BLaER1 treated with 17β-estradiol and CSF1 and Interleukin-3, amounts not matched to agents 10 nM and 100 nM (cell line): Measurements from ENCODE around the gene GRIN2A.

Source experiments
- H3K27ac ChIP-seq, 11 experiments: shearing (Covaris generic); formaldehyde crosslinking; 2 replicates each; pipeline ENCODE4 v1.8.1; 2022
- H3K27me3 ChIP-seq, 11 experiments: shearing (Covaris generic); formaldehyde crosslinking; 2 replicates each; pipeline ENCODE4 v1.8.1; 2022
- H3K36me3 ChIP-seq, 11 experiments: shearing (Covaris generic); formaldehyde crosslinking; 2 replicates each; pipeline ENCODE4 v1.8.1; 2022
- H3K4me1 ChIP-seq, 10 experiments: shearing (Covaris generic); formaldehyde crosslinking; 2 replicates each; pipeline ENCODE4 v1.8.1; 2022
- H3K4me2 ChIP-seq, 11 experiments: shearing (Covaris generic); formaldehyde crosslinking; 2 replicates each; pipeline ENCODE4 v1.8.1; 2022
- H3K4me3 ChIP-seq, 10 experiments: shearing (Covaris generic); formaldehyde crosslinking; 2 replicates each; pipeline ENCODE4 v1.8.1; 2022
- H3K9ac ChIP-seq, 11 experiments: shearing (Covaris generic); formaldehyde crosslinking; 2 replicates each; pipeline ENCODE4 v1.8.1; 2022
- H3K9me3 ChIP-seq, 11 experiments: shearing (Covaris generic); formaldehyde crosslinking; replicated peaks in 1 of 11; 2 replicates each; pipeline ENCODE4 v1.8.1; 2022
- H4K20me1 ChIP-seq, 11 experiments: shearing (Covaris generic); formaldehyde crosslinking; 2 replicates each; pipeline ENCODE4 v1.8.1; 2022
- Cebpa-rat ChIP-seq, 11 experiments: shearing (Covaris generic); IDR thresholded peaks; 2 replicates each; pipeline ENCODE4 v1.8.1; 2022

Gene GRIN2A

DNA sequence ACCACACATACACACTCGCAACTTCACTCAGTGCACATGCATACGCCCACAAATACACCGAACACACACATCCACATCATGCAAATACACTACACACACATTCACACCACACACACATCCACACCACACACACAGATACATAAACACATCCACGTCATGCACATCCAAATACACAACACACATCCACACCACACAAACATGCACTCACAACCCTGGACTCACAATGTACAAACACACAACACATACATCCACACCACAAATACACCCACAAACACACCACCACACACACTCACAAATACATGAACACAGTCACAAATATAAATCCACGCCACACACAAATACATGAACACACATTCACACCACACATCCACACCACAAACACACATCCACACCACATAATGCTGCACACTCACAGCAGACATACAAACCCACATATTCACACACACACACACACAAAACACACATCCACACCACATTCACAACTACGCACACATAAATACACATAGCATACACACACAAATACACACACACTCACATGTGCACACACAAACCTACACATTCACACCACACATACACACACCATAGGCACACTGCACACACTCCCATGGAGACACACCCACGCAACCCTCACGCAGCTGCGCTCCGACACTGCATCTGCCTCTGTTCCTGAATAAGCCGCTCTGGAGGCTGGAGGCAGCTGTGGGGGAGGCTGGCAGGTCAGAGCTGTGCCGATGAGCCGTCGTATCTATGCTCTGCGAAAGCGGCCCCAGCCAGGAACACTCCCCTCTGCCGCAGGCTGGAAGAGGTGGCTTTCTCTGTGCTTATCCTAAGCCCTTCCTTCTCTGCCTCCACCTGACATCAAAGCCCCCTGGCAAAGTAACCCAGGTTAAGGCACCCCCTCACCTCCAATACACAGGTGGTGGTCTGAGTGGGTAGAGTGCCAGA is 141.8 kb downstream of the GRIN2A start:
- no peaks in the 10 kb centered on the region for H3K27me3 ChIP-seq
- H3K4me2 ChIP-seq: no peak overlapping the region
- no peaks in the 10 kb centered on the region for H4K20me1 ChIP-seq
- no peaks in the 10 kb centered on the region for H3K36me3 ChIP-seq
- H3K27ac ChIP-seq: no peak overlapping the region
- H3K9me3 ChIP-seq: no peaks in the 10 kb centered on the region
- H3K4me3 ChIP-seq: no peak overlapping the region
- no peak for TF ChIP-seq Cebpa-rat (IDR thresholded peaks at IDR 0.05)
- H3K4me1 ChIP-seq: no peaks in the 10 kb centered on the region
- no peak overlapping the region for H3K9ac ChIP-seq

DNA sequence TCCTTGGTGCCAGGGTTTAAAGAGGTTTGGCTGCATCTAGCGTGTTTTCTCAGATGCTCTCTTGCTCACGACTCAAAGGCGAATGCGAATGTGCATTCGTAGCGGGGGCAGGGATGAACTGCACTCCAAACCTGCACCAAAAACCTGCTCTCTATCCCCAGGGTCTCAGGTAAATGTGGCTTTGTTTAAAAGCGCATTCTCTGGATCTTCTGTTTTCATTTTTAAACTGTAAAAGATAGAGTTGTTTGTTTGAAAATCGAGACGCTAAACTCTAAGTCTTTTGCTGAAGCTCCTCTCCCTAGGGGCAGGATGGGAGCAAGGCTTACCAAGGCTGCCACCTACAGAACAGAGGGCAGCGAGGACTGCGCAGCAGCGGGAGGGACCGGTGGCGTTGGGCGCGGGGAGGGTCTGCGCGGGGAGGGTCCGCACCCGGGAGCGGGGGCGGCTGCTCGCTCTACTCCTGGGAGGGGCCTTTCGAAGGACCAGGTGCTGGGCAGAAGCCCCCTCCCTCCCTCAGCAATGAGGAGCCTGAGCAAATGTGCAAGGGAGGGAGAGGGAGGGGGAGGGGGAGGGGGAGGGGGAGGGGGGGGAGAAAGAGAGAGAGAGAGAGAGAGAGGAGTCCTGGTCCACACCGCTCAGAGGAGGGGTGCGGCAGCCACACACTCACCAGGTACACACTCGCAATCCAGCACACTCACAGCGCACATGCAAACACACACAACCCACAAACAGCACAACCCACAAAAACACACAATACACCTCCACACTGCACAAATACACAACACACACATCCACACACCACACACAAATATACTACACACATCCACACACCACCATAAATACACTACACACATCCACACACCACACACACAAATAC is 142.8 kb downstream of the GRIN2A start:
- TF ChIP-seq Cebpa-rat (IDR thresholded peaks at IDR 0.05): no peak
- Histone ChIP-seq H3K4me2 (peak overlapping the region in 10 of 11 experiments; percentile 19 to 59 (median 36); a peak in 14 of 22 replicates), H3K4me3 (no peak overlapping the region), H3K27ac (no peak overlapping the region), H3K36me3 (no peaks in the 10 kb centered on the region), H3K9ac (no peak overlapping the region), H3K4me1 (no peaks in the 10 kb centered on the region), H4K20me1 (no peaks in the 10 kb centered on the region), H3K9me3 (no peaks in the 10 kb centered on the region), H3K27me3 (no peaks in the 10 kb centered on the region)

DNA sequence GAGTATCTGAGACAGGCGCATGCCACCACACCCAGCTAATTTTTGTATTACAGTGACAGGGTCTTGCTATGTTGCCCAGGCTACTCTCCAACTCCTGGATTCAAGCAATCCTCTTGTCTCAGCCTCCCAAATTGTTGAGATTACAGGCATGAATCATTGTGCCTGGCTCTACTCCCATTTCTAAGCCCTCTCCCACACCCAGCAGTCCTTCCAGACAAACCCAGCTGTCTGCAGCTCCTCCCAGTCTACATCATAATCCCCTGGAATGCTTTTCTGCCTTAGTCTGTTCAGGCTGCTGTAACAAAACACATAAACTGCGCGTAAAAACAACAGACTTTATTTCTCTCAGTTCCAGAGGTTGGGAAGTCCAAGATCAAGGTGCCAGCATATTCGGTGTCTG is 144.5 kb downstream of the GRIN2A start:
- TF ChIP-seq Cebpa-rat (IDR thresholded peaks at IDR 0.05): no peak
- H3K27ac ChIP-seq: no peak overlapping the region
- no peaks in the 10 kb centered on the region for H3K4me1 ChIP-seq
- H3K9ac ChIP-seq: no peak overlapping the region
- no peak overlapping the region for H3K4me2 ChIP-seq
- H3K4me3 ChIP-seq: no peak overlapping the region
- H3K27me3 ChIP-seq: no peaks in the 10 kb centered on the region
- H3K36me3 ChIP-seq: no peaks in the 10 kb centered on the region
- H4K20me1 ChIP-seq: no peaks in the 10 kb centered on the region
- no peaks in the 10 kb centered on the region for H3K9me3 ChIP-seq

DNA sequence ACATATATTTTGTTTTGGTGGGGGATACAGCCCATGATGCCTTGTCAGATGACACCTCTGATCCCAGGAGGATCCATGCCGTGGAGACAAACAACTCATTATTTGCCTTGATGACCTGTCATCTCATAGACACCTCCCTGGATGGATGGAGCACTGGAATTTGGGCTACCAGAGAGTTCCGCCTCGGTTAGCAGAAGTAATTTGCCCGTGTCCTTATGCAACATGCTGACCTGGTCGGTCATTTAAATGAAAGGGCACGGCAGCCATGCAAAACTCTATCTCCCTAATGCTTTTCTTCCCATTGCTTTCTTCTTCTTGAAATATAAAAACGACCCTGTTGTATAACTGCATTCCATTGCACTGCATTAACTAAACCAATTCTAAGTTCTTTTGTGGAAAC is 145.3 kb downstream of the GRIN2A start:
- H3K9ac ChIP-seq: no peak overlapping the region
- H3K4me3 ChIP-seq: no peak overlapping the region
- H3K27ac ChIP-seq: no peak overlapping the region
- no peaks in the 10 kb centered on the region for H4K20me1 ChIP-seq
- TF ChIP-seq Cebpa-rat (IDR thresholded peaks at IDR 0.05): no peak
- H3K9me3 ChIP-seq: no peaks in the 10 kb centered on the region
- H3K4me1 ChIP-seq: no peaks in the 10 kb centered on the region
- no peaks in the 10 kb centered on the region for H3K27me3 ChIP-seq
- no peaks in the 10 kb centered on the region for H3K36me3 ChIP-seq
- H3K4me2 ChIP-seq: no peak overlapping the region

DNA sequence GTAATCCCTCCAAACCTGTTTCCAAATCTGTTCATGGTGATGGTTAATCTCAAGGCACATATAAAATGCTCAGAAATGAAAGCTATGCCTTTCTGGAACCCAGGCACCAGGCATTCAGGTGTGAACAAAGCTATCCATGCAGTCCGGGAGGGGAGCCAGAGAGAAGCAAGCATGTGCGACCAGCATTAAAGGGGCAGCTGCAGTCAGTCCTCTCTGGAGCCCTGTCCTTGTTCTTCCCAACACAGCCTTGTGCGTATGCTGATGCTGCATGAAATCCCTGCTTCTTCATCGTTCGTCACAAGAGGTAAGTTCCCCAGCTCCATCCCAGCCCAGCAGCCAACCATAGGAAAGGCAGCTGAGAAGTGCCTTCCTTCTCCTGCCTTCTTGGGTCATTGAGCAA is 148.7 kb downstream of the GRIN2A start:
- H3K27me3 ChIP-seq: no peaks in the 10 kb centered on the region
- H3K4me3 ChIP-seq: no peak overlapping the region
- no peak overlapping the region for H3K4me2 ChIP-seq
- H3K27ac ChIP-seq: no peak overlapping the region
- no peak for TF ChIP-seq Cebpa-rat (IDR thresholded peaks at IDR 0.05)
- no peaks in the 10 kb centered on the region for H3K4me1 ChIP-seq
- H3K9me3 ChIP-seq: no peaks in the 10 kb centered on the region
- H3K36me3 ChIP-seq: no peaks in the 10 kb centered on the region
- no peaks in the 10 kb centered on the region for H4K20me1 ChIP-seq
- H3K9ac ChIP-seq: no peak overlapping the region

DNA sequence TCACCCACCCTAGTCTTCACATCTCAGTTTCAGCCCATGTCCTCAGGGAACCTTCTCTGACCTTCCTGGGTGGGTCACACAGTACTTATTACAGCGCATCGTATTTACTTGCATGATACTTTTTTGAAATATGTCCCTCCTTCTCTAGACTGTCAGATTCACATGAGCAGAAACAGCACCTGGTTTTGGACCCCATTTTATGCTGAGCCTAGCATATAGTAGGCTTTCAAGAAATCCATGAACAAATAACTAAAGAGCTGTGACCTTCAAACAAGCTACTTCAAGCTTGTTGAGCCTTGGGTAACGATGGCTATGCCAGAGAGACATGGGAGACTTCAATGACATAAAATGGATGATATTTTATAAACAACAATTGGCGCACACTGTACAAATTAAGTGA is 150.3 kb downstream of the GRIN2A start:
- no peaks in the 10 kb centered on the region for H4K20me1 ChIP-seq
- H3K4me3 ChIP-seq: no peak overlapping the region
- no peak overlapping the region for H3K27ac ChIP-seq
- H3K4me2 ChIP-seq: no peak overlapping the region
- H3K9ac ChIP-seq: no peak overlapping the region
- H3K9me3 ChIP-seq: no peaks in the 10 kb centered on the region
- no peaks in the 10 kb centered on the region for H3K4me1 ChIP-seq
- no peak for TF ChIP-seq Cebpa-rat (IDR thresholded peaks at IDR 0.05)
- no peaks in the 10 kb centered on the region for H3K36me3 ChIP-seq
- H3K27me3 ChIP-seq: no peaks in the 10 kb centered on the region

DNA sequence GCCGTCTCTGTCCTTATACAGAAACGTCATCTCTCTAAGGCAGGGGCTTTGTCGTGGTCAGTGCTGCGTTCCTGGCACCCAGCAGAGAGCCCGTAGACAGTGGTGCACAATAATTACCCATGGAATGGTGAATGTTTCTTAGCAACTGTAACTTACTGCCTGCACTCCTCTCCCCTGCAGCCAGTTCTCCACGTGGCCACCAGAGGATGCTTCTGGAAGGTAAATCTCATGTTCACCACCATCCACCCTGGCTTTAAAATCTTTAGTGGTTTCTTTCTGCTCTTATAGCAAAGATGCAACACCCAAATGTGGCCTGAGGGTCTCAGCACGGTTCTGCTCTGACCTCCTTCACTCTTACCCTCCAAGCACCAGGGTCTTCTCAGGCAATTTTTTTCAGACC is 150.8 kb downstream of the GRIN2A start:
- Histone ChIP-seq H3K9me3 (no peaks in the 10 kb centered on the region), H3K27me3 (no peaks in the 10 kb centered on the region), H3K9ac (no peak overlapping the region), H3K4me3 (no peak overlapping the region), H3K4me2 (no peak overlapping the region), H3K27ac (no peak overlapping the region), H3K36me3 (no peaks in the 10 kb centered on the region), H3K4me1 (no peaks in the 10 kb centered on the region), H4K20me1 (no peaks in the 10 kb centered on the region)
- TF ChIP-seq Cebpa-rat (IDR thresholded peaks at IDR 0.05): no peak

DNA sequence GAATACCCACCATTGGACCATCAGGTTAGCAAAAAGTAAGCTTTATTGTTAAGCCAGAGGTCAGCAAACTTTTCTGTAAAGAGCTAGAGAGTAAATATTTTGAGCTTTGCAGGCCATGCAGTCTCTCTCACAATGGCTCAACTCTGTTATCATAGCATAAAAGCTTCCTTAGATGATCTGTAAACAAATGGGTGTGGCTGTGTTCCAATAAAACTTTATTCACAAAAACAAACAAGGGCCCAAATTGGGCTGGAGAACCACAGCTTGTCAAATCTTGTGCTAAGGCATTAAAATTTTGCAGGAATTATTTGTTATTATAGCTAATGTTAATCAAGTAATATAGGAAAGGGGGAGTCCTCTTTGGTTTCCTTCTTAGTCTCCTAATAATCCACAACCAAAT is 153.6 kb downstream of the GRIN2A start:
- Histone ChIP-seq H3K9me3 (no peaks in the 10 kb centered on the region), H3K27ac (no peak overlapping the region), H3K4me3 (no peak overlapping the region), H3K4me1 (no peaks in the 10 kb centered on the region), H4K20me1 (no peaks in the 10 kb centered on the region), H3K27me3 (no peaks in the 10 kb centered on the region), H3K9ac (no peak overlapping the region), H3K4me2 (no peak overlapping the region), H3K36me3 (no peaks in the 10 kb centered on the region)
- TF ChIP-seq Cebpa-rat (IDR thresholded peaks at IDR 0.05): no peak

DNA sequence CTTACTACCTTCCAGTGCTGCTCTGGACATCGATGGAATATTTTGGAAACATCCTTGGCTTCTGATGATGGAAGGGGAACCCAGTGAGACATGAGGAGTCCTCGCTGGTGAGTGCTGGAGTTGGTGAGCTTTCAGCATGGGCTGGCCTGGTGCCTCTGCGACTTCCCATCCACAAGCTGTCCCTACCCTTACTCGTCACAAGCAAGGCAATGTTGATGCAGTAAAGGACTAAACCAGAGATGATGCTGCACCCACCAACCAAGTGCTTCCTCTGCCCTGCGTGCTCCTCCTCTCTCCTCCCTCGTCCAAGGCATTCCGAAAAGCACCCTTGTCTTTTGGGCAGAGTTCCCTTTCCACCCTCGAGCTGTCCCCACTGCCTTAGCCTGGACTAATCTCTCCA is 154.7 kb downstream of the GRIN2A start:
- H3K4me2 ChIP-seq: no peak overlapping the region
- no peaks in the 10 kb centered on the region for H3K9me3 ChIP-seq
- H3K4me1 ChIP-seq: no peaks in the 10 kb centered on the region
- no peak for TF ChIP-seq Cebpa-rat (IDR thresholded peaks at IDR 0.05)
- no peaks in the 10 kb centered on the region for H3K27me3 ChIP-seq
- H4K20me1 ChIP-seq: no peaks in the 10 kb centered on the region
- no peak overlapping the region for H3K9ac ChIP-seq
- H3K4me3 ChIP-seq: no peak overlapping the region
- H3K27ac ChIP-seq: no peak overlapping the region
- H3K36me3 ChIP-seq: no peaks in the 10 kb centered on the region
